ENCODE results near the gene IL22RA2.

IL22RA2 gene

DNA sequence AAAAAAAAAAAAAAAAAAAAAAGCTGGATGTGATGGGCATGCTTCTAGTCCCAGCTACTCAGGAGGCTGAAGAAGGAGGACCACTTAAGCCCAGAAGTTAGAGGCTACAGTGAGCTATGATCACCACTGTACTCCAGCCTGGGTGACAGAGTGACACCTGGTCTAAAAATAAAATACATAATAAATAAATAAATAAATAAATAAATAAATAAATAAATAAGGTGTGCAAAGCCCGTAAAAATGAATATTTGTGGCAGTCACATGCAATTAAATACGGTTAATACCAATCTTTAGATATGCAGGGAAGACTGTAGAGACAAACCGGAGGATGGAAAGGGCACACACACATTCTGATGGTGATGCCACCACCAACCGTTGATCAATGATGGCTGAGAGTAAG lies 26.2 kb downstream of the IL22RA2 start:
- H3K9ac ChIP-seq (ENCODE audit: low read depth, low read length), result no peak overlapping the region
- H3K9me3 ChIP-seq (ENCODE audit: control insufficient read depth, insufficient read depth, low read length), result no peaks in the 10 kb centered on the region; the same call in 1 of the 2 replicates
- no peaks in the 10 kb centered on the region for H3K36me3 ChIP-seq (ENCODE audit: insufficient read depth, low read length)
- no peaks in the 10 kb centered on the region; the same call in 1 of the 2 replicates for H3K4me1 ChIP-seq (ENCODE audit: insufficient read depth, low read length)

DNA sequence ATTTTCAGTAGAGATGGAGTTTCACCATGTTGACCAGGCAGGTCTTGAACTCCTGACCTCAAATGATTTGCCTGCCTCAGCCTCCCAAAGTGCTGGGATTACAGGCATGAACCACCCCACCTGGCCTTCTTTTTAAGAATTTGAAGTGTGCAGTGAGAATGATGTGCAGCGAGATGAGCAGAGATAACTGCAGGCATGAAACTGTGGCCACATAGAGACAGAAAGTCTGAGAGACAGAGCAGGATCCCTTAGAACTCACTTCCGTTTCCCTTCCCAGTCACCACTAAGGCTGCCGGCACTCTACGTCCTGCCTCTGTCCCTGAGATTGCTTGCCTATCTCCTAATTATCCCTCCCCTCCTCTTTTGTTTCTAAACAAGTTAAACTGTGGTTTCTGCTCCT lies 27.2 kb downstream of the IL22RA2 start:
- no peaks in the 10 kb centered on the region; the same call in 1 of the 2 replicates for H3K9me3 ChIP-seq (ENCODE audit: control insufficient read depth, insufficient read depth, low read length)
- H3K4me1 ChIP-seq (ENCODE audit: insufficient read depth, low read length), result no peaks in the 10 kb centered on the region; the same call in 1 of the 2 replicates
- H3K36me3 ChIP-seq (ENCODE audit: insufficient read depth, low read length), result no peaks in the 10 kb centered on the region
- no peak overlapping the region for H3K9ac ChIP-seq (ENCODE audit: low read depth, low read length)

DNA sequence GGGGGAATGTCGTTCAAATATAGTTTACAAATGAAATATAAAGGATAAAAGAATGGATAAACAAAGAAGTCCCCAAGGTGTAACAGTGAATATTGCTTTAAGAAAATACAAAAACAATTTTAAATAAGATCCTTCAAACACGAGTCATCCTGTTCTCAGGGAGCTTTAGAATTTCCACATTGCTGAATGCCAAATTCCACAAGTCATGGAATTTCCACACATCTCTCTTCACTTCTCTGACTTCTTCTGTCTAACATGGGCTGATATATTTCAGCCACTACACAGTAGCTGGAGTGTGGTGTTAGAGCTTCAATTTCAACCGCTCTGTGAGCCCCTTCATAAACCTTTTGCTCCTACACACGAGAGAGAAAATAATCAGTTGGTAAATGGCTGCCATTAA lies 28.0 kb downstream of the IL22RA2 start:
- Histone ChIP-seq H3K9ac (ENCODE audit: low read depth, low read length) (no peak overlapping the region), H3K4me1 (ENCODE audit: insufficient read depth, low read length) (no peaks in the 10 kb centered on the region; the same call in 1 of the 2 replicates), H3K9me3 (ENCODE audit: control insufficient read depth, insufficient read depth, low read length) (no peaks in the 10 kb centered on the region; the same call in 1 of the 2 replicates), H3K36me3 (ENCODE audit: insufficient read depth, low read length) (no peaks in the 10 kb centered on the region)

DNA sequence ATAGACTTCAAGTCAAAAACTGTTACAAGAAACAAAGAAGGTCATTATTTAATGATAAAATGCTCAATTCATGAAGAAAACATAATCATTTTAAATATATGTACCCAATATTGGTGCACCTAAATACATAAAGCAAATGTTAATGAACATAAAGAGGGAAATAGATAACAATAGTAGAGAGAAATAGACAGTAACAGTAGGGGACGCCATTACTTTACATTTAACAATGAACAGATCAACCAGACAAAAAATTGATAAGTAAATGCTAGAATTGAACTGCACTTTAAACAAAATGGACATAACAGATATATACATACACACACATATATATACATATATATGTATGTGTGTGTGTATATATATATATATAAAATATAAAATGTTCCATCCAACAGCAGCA lies 37.4 kb downstream of the IL22RA2 start:
- Histone ChIP-seq H3K36me3 (ENCODE audit: insufficient read depth, low read length) (no peaks in the 10 kb centered on the region), H3K9me3 (ENCODE audit: control insufficient read depth, insufficient read depth, low read length) (no peaks in the 10 kb centered on the region), H3K4me1 (ENCODE audit: insufficient read depth, low read length) (no peaks in the 10 kb centered on the region), H3K9ac (ENCODE audit: low read depth, low read length) (no peak overlapping the region)

DNA sequence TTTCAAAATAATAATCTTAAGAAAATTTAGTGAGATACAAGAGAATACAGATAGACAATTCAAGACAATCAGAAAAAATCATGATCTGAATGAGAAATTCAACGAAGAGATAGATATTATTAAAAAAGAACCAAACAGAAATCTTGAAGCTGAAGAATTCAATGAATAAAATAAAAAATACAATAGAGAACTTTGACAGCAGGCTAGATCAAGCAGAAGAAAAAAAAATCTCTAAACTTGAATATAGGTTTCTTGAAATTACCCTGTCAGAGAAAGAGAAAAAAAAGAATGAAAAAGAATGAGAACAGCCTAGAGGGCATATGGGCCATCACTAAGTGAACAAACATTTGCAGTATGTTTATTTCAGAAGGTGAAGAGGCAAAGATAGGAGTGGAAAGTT lies 39.0 kb downstream of the IL22RA2 start:
- H3K9me3 ChIP-seq (ENCODE audit: control insufficient read depth, insufficient read depth, low read length), result no peaks in the 10 kb centered on the region
- H3K4me1 ChIP-seq (ENCODE audit: insufficient read depth, low read length), result no peaks in the 10 kb centered on the region
- no peak overlapping the region for H3K9ac ChIP-seq (ENCODE audit: low read depth, low read length)
- H3K36me3 ChIP-seq (ENCODE audit: insufficient read depth, low read length), result no peaks in the 10 kb centered on the region

DNA sequence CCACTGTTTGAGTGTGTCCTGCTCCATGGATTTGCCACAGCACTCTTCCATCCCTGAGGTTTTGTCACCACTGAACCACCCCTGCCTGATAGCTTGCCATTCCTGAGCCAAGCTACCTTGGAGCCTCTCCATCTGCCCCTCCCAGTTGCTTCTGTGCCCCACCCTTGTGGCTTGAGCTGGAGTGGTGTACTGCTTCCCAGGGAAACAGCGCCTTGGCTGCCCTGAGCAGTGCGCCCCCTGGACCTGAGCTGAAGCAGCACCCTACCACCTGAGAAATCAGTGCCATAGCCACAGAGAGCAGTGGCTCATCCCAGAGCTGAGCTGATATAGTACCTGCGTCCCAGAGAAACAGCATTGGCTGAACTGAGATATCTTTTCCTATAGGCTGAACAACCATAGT lies 40.3 kb downstream of the IL22RA2 start:
- no peaks in the 10 kb centered on the region for H3K9me3 ChIP-seq (ENCODE audit: control insufficient read depth, insufficient read depth, low read length)
- no peaks in the 10 kb centered on the region for H3K4me1 ChIP-seq (ENCODE audit: insufficient read depth, low read length)
- H3K36me3 ChIP-seq (ENCODE audit: insufficient read depth, low read length), result no peaks in the 10 kb centered on the region
- no peak overlapping the region for H3K9ac ChIP-seq (ENCODE audit: low read depth, low read length)

DNA sequence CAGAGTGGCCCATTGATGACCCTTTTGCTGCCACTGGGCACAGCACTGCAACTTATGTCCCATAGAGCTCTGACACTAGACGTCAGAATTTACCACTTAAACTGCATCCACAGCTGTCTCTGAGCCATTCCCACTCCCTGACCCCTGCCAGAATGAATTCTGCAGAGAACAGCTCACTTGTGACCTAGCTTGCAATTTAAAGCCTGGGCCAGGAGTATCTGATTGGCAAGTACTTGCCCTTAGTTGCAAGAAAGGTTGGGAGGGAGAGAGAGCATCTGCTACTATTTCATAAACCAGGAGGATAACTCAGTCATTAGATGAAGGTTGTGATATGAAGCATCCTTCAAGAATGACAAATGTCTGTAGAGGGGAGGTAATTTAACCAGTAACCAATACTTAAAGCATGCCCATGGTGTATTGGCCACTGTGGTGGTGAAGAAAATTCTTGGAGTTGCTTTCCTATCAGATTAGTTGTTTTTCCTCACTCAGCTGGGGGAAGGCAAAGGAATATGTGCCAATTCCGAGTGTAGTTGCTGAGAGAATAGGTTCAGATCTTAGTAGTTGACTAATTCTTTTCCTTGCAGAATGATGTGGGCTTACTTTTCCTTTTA lies 46.5 kb downstream of the IL22RA2 start:
- Histone ChIP-seq H3K36me3 (ENCODE audit: insufficient read depth, low read length) (no peaks in the 10 kb centered on the region), H3K9ac (ENCODE audit: low read depth, low read length) (no peak overlapping the region), H3K9me3 (ENCODE audit: control insufficient read depth, insufficient read depth, low read length) (no peaks in the 10 kb centered on the region), H3K4me1 (ENCODE audit: insufficient read depth, low read length) (no peaks in the 10 kb centered on the region)

DNA sequence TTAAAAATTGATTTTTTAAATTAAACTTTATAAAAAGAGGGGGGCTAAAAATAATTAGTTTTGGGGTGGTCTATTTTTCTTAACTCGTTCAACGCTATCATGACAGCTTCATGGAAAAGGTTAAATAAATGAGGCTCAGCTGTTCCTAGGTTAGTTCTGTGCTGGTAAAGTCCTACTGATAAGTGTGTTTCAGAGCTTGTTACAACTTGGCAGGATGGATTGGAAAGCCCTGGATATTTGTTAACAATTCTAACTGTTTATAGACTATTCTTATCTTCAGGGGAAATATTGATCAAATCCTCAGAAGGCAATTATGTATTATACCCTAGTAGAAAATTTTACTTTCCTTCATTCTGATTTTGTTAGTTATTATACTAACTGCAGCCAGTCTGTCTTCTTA lies 50.4 kb downstream of the IL22RA2 start:
- Histone ChIP-seq H3K36me3 (ENCODE audit: insufficient read depth, low read length) (no peaks in the 10 kb centered on the region), H3K9me3 (ENCODE audit: control insufficient read depth, insufficient read depth, low read length) (peaks cover 7% of the 10 kb centered on the region; the same call in 1 of the 2 replicates), H3K4me1 (ENCODE audit: insufficient read depth, low read length) (no peaks in the 10 kb centered on the region), H3K9ac (ENCODE audit: low read depth, low read length) (no peak overlapping the region)

DNA sequence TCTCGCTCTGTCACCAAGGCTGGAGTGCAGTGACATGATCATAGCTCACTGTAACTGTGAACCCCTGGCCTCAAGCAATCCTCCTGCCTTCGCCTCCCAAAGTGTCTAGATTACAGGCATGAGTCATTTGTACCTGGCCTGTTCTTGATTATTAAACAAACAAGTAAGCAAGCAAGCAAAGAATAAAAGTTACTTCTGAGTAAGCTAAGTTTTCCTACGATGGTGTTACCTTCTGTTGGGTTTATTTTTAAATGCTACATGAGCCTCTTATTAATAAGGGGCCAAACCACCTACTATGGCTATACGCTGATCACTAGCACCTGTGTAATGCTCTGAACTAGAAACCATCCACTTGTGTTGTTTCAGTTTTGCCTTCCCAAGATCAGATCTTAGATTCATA lies 50.8 kb downstream of the IL22RA2 start:
- no peaks in the 10 kb centered on the region for H3K4me1 ChIP-seq (ENCODE audit: insufficient read depth, low read length)
- H3K9ac ChIP-seq (ENCODE audit: low read depth, low read length), result no peak overlapping the region
- no peaks in the 10 kb centered on the region for H3K36me3 ChIP-seq (ENCODE audit: insufficient read depth, low read length)

DNA sequence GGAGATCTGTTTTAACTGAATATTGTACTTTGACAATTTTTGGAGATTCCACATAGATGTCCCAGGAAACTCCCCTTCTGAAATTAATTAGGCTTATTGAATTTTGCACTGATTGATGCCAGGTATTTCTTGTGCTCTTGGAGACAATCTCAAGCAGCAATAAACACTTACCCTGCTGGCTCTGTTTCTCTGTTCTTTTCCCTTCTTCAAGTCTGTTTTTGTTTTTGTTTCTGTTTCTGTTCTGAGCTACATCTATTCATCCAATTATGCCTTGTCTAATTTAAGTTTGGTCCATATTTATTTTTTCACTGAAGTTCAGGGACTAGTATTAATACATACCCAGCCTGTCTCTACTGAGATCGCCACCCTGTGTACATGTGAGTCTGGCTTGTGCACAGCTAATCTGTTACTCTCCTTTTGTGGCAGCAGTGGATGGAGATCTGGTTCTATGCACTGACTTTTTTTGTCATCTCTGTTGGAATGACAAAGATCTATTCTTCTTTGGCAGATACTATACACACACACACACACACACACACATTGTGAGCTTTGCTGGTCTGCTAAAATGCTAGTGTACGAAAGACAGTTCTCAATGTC lies 51.9 kb downstream of the IL22RA2 start:
- no peaks in the 10 kb centered on the region for H3K36me3 ChIP-seq (ENCODE audit: insufficient read depth, low read length)
- no peaks in the 10 kb centered on the region for H3K4me1 ChIP-seq (ENCODE audit: insufficient read depth, low read length)
- H3K9ac ChIP-seq (ENCODE audit: low read depth, low read length), result no peak overlapping the region
- peaks cover 7% of the 10 kb centered on the region; the same call in 1 of the 2 replicates for H3K9me3 ChIP-seq (ENCODE audit: control insufficient read depth, insufficient read depth, low read length)

More for the DNA sequence above, 50.8 kb downstream of the IL22RA2 start:
- peaks cover 7% of the 10 kb centered on the region; the same call in 1 of the 2 replicates for H3K9me3 ChIP-seq (ENCODE audit: control insufficient read depth, insufficient read depth, low read length)

DNA sequence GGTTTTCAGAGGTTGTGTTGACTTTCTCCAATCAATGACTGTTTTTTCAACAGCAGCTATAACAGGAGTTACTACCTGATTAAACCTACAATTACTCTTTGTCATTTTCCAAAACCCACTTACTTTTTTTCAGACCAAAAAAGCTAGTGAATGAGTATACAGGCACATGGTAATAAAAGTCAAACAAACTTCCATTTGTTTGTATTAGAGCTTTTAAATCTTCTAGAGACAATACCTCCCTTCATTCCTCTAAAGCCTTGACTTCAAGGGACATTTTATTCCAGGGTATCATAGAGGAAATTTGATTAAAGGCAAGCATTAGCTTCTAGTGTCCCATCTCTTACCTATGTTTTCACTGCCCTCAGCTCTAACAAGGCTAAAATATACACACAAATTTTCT lies 52.7 kb downstream of the IL22RA2 start:
- no peak overlapping the region for H3K9ac ChIP-seq (ENCODE audit: low read depth, low read length)
- peaks cover 7% of the 10 kb centered on the region; the same call in 1 of the 2 replicates for H3K9me3 ChIP-seq (ENCODE audit: control insufficient read depth, insufficient read depth, low read length)
- no peaks in the 10 kb centered on the region for H3K36me3 ChIP-seq (ENCODE audit: insufficient read depth, low read length)
- no peaks in the 10 kb centered on the region for H3K4me1 ChIP-seq (ENCODE audit: insufficient read depth, low read length)

DNA sequence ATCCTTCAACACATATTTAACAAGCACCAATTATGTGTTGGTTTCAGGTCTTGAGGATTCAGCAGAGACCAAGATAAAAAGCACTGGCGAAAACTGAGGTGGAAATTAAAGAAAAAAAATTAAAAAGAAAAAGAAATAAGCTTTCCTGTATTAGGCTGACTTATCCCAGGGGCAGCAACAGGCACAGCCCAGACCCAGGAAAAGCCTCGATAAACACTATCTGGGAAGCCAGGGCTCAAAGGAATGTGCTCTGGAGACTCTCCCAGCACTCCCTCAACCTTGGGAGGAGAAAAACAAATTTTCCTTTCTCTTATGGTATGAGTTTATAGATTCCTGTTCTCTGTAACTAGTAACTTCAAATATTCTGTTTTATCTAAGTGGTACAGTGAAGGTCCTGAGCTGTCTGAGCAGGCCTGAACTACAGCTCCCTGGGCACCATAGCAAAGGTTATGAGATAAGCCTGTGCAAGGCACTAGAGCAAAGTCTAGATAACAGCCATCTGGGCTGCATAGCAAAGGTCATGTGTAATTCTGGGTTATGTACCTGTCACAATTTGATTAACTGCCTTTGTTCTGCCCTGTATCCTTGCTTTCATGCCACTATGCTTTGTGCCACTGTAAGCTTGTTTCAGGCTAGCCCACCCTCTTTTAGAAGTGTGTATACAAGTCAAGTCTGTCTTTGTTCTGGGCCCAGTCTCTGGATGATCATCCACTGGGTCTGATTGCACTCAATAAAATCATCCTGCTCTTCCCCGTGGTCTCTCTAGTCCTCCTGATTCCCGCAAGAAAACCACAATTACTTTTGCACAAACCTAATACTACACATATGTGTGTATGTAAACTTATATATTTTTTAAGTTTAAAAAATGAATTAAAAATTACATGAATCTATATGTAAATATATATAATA lies 54.0 kb downstream of the IL22RA2 start:
- H3K9ac ChIP-seq (ENCODE audit: low read depth, low read length), result no peak overlapping the region
- no peaks in the 10 kb centered on the region for H3K4me1 ChIP-seq (ENCODE audit: insufficient read depth, low read length)
- no peaks in the 10 kb centered on the region for H3K36me3 ChIP-seq (ENCODE audit: insufficient read depth, low read length)
- peaks cover 7% of the 10 kb centered on the region; the same call in 1 of the 2 replicates for H3K9me3 ChIP-seq (ENCODE audit: control insufficient read depth, insufficient read depth, low read length)

DNA sequence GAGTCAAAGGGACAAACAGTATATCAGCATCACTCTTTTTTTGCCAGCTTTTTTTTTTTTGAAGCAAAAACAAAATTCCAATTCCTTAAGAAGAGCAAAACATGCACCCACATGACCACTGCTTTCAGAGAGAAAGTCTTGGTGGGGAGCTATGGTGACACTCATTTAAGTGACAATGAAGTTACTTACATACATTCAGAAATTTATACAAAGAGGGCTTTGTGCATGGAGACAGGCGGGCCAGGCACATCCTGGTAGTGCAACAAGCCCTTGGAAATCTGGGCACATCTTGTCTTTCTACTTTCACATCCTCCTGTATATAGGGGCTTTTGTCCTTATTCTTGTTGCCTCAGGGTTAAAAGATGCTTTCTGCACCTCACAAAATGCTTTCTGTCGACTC lies 55.9 kb downstream of the IL22RA2 start:
- Histone ChIP-seq H3K9me3 (ENCODE audit: control insufficient read depth, insufficient read depth, low read length) (peaks cover 7% of the 10 kb centered on the region), H3K9ac (ENCODE audit: low read depth, low read length) (no peak overlapping the region), H3K36me3 (ENCODE audit: insufficient read depth, low read length) (no peaks in the 10 kb centered on the region), H3K4me1 (ENCODE audit: insufficient read depth, low read length) (no peaks in the 10 kb centered on the region)

DNA sequence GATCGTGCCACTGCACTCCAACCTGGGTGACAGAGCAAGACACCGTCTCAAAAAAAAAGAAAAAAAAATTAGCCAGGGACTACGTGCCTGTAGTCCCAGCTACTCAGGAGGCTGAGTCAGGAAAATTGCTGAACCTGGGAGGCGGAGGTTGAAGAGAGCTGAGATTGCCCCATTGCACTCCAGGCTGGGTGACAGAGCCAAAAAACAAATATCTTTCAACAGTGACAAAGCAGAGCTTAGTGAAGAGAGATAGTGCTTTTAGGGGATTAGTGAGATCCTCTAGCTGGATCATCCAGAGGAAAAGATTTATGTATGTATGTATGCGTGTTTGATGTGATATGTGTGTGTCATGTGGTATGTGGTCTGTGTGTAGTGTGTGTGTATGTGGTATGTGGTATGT lies 56.6 kb downstream of the IL22RA2 start:
- H3K9me3 ChIP-seq (ENCODE audit: control insufficient read depth, insufficient read depth, low read length), result peaks cover 7% of the 10 kb centered on the region
- no peaks in the 10 kb centered on the region for H3K36me3 ChIP-seq (ENCODE audit: insufficient read depth, low read length)
- H3K4me1 ChIP-seq (ENCODE audit: insufficient read depth, low read length), result no peaks in the 10 kb centered on the region
- no peak overlapping the region for H3K9ac ChIP-seq (ENCODE audit: low read depth, low read length)

All from ES-I3 (cell line).